NOMO-1 treated with DMSO at 0.1 percent for 48 hours (cell line): ENCODE measurements around the gene STX11.
"Not testable (repeated sequence)": the region's sequence is repeated elsewhere in the genome, so short reads cannot be mapped to it uniquely, and the experiment has no call there.

Experiments
- DNase-seq: peaks from one replicate; lab custom pipeline; 2025; ENCODE audit not compliant: unreplicated experiment; lab: John Stamatoyannopoulos, UW

The STX11 gene

DNA sequence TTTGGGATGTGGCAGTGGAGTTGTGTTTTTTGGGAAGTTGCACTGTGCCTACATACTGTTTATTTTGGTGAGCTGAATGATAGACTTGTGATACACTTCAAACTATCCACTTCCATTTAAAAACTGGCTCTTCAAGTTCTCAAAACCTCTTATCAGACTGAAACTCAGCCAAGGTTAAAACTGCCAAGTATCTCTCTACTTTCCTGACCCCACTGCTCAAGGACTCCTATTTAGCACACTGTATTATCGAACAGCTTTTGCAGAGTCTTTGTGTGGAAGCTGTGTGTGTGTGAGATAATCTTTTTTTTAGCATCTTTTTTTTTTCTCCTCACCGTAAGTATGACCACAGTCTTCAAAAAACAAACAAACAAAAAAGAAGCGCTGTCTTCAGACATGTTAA, 21.1 kb downstream of the STX11 start:
- DNase-seq, result no peak

DNA sequence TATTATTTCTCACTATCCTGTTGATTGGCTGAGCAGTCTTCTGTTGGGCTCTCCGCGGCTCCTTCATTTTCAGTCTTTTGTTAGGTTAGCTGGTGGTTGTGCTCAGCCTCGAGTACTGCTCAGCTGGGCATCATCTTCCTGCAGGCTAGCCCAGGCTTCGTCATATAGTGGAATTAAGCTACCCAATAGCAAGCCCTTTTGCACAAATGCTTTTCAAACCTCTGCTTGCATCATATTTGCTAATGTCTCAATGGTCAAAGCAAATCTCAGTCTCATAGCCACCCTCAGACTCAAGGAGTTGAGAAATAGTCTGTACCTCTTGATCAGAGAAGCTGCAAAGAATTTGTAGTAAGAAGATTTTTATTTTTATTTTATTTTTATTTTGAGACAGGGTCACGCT, 23.7 kb downstream of the STX11 start:
- DNase-seq, result no peak

- no peak for DNase-seq
These were observed 25.7 kb downstream of the STX11 start for GRCh38 chr6:144176043-144176442.

DNA sequence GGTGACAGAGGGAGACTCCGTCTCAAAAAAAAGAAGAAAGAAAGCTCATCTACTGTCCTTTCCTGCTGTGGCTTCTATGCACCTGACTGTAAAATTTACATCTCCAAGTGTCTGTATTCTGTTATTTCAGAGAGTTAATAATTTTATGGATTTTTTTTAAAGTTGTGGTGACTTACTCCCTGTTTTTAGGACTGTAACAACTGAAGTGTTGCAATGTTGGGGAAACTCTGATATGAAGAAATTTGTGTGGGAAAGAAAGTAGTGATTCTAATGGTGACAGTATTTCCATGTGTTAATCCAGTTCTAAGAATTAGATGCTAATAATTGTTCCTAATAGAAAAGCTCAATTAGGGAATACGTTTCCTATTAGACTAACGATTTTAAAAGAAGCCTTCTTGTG, 27.4 kb downstream of the STX11 start:
- no peak for DNase-seq

DNA sequence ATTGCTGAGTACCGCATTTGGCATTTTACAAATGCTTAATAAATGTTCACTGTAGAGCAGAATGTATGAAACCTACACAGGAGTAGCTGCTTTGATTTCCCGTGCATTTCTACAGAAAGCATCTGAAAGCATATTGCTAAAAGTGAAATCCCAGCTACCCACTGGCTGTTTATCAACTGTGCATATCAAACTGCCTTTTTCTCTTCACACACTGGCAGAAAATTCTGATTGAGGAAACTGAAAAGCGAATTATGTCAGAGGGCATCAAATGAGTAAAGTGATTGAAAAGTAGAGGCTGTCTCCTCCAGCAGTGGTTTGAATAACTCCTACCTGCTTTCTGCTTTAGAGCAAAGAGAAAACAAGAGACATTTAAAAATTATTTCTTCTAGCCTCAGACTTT, 28.0 kb downstream of the STX11 start:
- no peak for DNase-seq

DNA sequence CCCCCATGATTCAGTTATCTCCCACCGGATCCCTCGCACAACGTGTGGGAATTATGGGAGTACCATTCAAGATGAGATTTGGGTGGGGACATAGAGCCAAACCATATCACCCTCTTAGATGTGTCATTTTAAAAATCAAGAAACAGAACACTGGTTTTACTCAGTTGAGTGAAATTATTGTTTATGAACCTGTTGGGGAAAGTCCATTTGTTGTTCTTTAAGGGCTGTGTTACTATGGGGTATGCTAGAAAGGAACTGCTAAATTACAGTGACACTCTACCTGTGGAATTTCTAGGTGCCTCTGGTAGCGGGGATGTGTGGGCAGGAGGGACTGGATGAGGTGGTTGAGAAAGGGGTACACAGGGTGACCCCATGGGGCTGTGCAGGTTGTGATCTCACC, 28.9 kb downstream of the STX11 start:
- no peak for DNase-seq

GRCh38 chr6:144179828-144180227, 29.5 kb downstream of the STX11 start:
- no peak for DNase-seq

GRCh38 chr6:144180354-144180753, 30.0 kb downstream of the STX11 start:
- peak; percentile 38 for DNase-seq

- peak; percentile 82 for DNase-seq
These were observed 31.3 kb downstream of the STX11 start for GRCh38 chr6:144181639-144182038.

- DNase-seq, result not testable (repeated sequence)
These were observed 33.9 kb downstream of the STX11 start for GRCh38 chr6:144184186-144184585.

DNA sequence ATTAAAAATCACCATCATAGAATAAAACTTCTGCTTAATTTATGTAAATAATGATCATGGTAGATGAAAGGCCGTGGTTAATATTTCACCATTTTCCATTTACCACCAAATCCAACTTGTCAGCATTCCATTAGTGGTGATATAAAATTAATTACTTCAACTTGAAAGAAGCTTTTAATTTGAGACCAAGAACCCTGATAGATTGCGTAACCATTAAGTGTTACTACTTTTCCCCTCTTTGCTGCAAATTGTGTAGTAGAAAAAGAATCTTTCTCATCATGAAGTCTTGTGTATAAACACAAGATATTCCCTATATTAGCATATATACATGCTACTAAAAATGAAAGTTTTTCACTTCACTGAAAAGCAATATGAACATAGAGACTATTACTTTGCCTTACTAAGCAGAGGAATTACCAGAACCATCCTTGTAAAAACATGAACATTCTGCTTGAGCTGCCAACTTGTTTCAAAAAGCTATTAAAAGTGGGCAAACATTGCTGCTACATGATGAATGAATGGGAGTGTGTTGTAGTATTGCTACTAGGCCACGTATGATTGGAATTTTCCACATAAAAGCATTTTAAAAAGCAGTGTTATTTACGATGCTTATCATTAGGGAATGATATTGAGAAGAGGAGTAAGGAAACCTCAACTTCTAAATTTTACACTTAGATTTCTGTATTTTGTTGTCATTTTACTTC, 35.0 kb downstream of the STX11 start:
- DNase-seq, result no peak

DNA sequence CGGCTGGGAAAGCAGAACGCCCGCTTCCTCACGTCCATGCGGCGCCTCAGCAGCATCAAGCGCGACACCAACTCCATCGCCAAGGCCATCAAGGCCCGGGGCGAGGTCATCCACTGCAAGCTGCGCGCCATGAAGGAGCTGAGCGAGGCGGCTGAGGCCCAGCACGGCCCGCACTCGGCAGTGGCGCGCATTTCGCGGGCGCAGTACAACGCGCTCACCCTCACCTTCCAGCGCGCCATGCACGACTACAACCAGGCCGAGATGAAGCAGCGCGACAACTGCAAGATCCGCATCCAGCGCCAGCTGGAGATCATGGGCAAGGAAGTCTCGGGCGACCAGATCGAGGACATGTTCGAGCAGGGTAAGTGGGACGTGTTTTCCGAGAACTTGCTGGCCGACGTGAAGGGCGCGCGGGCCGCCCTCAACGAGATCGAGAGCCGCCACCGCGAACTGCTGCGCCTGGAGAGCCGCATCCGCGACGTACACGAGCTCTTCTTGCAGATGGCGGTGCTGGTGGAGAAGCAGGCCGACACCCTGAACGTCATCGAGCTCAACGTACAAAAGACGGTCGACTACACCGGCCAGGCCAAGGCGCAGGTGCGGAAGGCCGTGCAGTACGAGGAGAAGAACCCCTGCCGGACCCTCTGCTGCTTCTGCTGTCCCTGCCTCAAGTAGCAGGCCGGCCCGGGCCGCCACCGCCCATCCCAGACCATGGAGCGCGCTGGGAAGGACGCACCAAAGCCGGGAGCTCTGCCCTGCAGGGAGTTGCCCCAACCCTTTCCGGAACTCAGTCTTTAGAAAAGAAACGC, 36.7 kb downstream of the STX11 start:
- no peak for DNase-seq

DNA sequence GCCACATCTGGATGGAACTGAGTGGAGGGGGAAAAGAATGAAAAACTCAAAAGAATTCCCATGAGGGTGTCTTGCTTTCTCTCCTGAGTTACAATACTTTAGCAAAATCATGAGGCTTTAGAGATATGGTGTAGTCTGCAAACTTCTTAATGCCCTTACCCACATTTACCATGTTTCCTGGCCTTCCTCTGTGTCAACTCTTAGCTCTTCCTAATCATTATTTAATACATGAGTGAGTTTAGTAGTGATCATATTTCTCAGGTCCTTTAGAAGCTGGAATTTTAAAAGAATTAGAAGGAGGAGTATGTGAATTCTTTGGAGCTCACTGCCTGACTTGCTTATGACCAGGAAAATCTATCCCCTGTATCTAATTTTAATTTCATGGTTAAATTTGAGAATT, 39.0 kb downstream of the STX11 start:
- DNase-seq, result no peak

- DNase-seq, result no peak
These were observed 39.8 kb downstream of the STX11 start for GRCh38 chr6:144190080-144190479.

DNA sequence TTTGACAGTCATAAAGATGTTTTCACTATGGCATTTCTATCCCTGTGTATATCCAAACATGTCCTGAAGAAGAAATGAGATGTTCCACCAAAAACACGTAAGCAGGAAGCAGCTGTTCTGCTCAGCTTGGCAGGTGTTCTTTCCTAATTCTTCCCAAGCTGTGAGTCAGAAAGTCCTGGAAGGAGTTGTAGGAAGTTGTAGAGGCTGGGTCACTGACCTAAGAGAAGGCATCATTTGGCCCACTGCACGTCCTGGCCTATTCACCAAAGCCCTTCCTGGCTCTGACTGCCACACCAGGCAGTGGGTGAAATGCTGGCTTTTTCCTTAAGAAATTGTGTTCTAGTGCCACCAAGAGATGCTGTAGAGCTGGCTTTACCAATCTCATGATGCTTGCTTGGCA, 40.3 kb downstream of the STX11 start:
- no peak for DNase-seq

GRCh38 chr6:144193181-144193580, 42.9 kb downstream of the STX11 start:
- DNase-seq, result no peak

DNA sequence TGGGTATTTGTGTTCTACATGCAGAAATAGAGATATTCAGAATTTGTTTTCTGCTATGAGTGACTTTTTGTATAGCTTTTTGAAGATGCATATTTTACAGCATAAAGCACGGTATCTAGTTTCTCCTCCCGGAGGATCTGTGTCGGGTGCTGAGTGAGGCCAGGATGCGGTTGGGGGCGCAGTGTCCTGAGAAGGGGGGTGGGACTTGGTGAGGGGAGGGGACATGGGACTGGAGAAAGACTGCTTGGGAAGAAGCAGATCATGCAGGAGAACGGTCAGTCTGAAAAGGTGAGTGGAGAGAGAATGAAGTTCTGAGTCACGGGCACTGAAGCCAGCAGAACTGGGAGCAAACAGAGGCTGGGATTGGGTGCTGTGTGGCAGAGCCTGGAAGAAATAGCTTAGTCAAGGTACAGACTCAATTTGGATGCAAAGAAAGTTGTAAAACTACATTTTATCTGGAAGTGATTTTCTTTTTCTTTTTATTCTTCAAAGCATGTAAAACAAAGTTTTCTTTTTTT, 44.0 kb downstream of the STX11 start:
- no peak for DNase-seq

DNA sequence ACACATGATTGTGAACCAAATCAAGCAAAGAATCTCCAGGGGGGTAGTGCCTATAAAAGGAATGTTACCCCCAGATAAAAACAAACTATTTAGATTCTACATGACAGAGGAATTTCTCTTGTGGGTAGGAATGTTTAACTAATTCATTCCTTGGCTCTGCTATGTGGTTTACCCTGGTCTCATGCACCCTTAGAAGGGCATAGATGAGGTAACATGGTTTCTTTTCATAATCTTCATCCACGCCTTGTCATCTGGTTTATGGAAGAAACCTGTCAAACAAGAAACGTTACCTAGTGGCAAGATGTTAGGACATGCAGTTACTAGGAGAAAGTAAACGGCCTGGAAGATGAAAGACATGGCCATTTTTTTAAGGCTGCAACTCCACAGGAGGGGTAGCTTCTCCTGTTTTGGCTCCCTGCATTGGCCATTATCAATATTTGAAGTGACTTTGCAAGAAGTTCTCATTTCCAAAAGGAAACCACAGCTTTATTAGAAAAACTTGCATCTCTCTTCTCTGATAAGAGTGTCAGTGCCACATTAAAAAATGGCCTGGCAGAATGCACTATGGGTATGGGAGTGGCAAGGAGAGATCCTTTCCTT, 45.5 kb downstream of the STX11 start:
- DNase-seq, result no peak

- DNase-seq, result no peak
These were observed 47.6 kb downstream of the STX11 start for GRCh38 chr6:144197919-144198318.

GRCh38 chr6:144202879-144203468, 52.7 kb downstream of the STX11 start:
- DNase-seq, result no peak

GRCh38 chr6:144211160-144211559, 60.8 kb downstream of the STX11 start:
- no peak for DNase-seq

- no peak for DNase-seq
These were observed 63.0 kb downstream of the STX11 start for GRCh38 chr6:144213315-144213714.
